C4-2B (cell line): ENCODE results near the gene RASA3.

ENCODE experiments used
- ZFX ChIP-seq: fragments of 450-650 bp; IDR thresholded peaks from 2 replicates; pipeline ENCODE4 v1.6.1; 2017
- TF ChIP-seq, protein P1 (sequence below): fragments of 450-650 bp; conservative IDR thresholded peaks from 2 replicates; pipeline ENCODE4 v1.5.1; 2017; ENCODE audit warnings: mild to moderate bottlenecking

DNA sequence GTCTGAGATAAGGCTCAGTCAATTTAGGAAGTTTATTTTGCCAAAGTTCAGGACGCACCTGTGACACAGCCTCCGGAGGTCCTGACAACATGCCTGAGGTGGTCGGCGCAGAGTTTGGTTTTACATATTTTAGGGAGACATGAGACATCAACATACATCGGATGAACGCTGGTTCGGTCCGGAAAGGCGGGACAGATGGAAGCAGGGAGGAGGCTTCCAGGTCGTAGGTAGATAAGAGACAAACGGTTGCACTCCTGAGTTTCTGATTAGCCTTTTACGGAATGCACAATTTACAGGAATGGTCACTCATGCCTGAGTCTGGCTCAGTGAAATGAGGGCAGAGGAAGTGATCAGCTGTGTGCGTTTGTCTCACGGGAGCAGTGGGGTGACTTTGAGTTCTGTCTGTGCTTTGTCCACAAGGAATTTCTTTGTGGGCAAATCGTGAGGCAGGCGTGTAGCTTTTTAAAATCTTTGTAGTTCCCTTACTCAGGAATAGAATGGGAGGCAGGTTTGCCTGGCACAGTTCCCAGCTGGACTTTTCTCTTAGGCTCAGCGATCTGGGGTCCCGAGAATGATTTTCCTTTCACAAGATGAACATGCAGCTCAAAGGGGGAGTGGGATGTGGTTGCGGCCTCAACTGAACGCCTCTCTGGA, 194.8 kb downstream of the RASA3 start:
- TF ChIP-seq, protein P1, sequence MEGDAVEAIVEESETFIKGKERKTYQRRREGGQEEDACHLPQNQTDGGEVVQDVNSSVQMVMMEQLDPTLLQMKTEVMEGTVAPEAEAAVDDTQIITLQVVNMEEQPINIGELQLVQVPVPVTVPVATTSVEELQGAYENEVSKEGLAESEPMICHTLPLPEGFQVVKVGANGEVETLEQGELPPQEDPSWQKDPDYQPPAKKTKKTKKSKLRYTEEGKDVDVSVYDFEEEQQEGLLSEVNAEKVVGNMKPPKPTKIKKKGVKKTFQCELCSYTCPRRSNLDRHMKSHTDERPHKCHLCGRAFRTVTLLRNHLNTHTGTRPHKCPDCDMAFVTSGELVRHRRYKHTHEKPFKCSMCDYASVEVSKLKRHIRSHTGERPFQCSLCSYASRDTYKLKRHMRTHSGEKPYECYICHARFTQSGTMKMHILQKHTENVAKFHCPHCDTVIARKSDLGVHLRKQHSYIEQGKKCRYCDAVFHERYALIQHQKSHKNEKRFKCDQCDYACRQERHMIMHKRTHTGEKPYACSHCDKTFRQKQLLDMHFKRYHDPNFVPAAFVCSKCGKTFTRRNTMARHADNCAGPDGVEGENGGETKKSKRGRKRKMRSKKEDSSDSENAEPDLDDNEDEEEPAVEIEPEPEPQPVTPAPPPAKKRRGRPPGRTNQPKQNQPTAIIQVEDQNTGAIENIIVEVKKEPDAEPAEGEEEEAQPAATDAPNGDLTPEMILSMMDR: no peak
- no peak for TF ChIP-seq ZFX
